GM21381 (cell line): ENCODE measurements around the gene MCM3AP.
"Not testable (repeated sequence)": the region's sequence is repeated elsewhere in the genome, so short reads cannot be mapped to it uniquely, and the experiment has no call there.

Source experiments
- ATAC-seq: cut with Tn5 transposase; IDR thresholded peaks from one replicate; pipeline ENCODE4 v1.9.1; 2021; ENCODE audit warnings: mild to moderate bottlenecking, moderate library complexity; ENCODE audit not compliant: unreplicated experiment

Gene MCM3AP

GRCh38 chr21:46207006-46207919 is 78.1 kb downstream of the MCM3AP start:
- no peak for ATAC-seq

GRCh38 chr21:46206163-46207005 is 79.0 kb downstream of the MCM3AP start:
- ATAC-seq = no peak

GRCh38 chr21:46205766-46206162 is 79.6 kb downstream of the MCM3AP start:
- ATAC-seq = no peak

GRCh38 chr21:46205166-46205565 is 80.2 kb downstream of the MCM3AP start:
- no peak for ATAC-seq

GRCh38 chr21:46203203-46203600 is 82.2 kb downstream of the MCM3AP start:
- no peak for ATAC-seq

- ATAC-seq = no peak
Observed at GRCh38 chr21:46202592-46203202, 82.7 kb downstream of the MCM3AP start.

- ATAC-seq = not testable (repeated sequence)
Observed at GRCh38 chr21:46200877-46201803, 84.3 kb downstream of the MCM3AP start.

GRCh38 chr21:46199436-46200373 is 85.7 kb downstream of the MCM3AP start:
- ATAC-seq = no peak

- ATAC-seq = no peak
Observed at GRCh38 chr21:46196733-46197132, 88.7 kb downstream of the MCM3AP start.

- no peak for ATAC-seq
Observed at GRCh38 chr21:46195595-46196195, 89.7 kb downstream of the MCM3AP start.

GRCh38 chr21:46194374-46195334 is 90.8 kb downstream of the MCM3AP start:
- no peak for ATAC-seq

GRCh38 chr21:46193829-46194373 is 91.5 kb downstream of the MCM3AP start:
- no peak for ATAC-seq

- ATAC-seq = no peak
Observed at GRCh38 chr21:46191686-46192575, 93.5 kb downstream of the MCM3AP start.

GRCh38 chr21:46191257-46191685 is 94.1 kb downstream of the MCM3AP start:
- ATAC-seq = no peak

GRCh38 chr21:46190491-46191131 is 94.8 kb downstream of the MCM3AP start:
- no peak for ATAC-seq

GRCh38 chr21:46189959-46190490 is 95.4 kb downstream of the MCM3AP start:
- ATAC-seq = no peak
